Activated T-helper 17 cell treated with anti-CD3 and anti-CD28 coated beads, Interleukin-2, amount 50 U/mL, for 72 hours (primary cell): ENCODE data around the gene PAK4. TPM values are rescaled to one million over a fixed set of nuclear protein-coding genes. Genes with fewer than 3 reads are reported as not detected.

ENCODE experiments used
- ATAC-seq: fragments of 150-1000 bp; cut with Tn5 transposase; replicated peaks from 2 replicates; pipeline ENCODE4 v1.10.0; 2021; ENCODE audit warnings: mild to moderate bottlenecking, moderate library complexity
- H3K27ac Mint-ChIP-seq: one replicate; pipeline ENCODE4 v1.8.0; 2022; ENCODE audit warnings: mixed read lengths
- H3K27me3 Mint-ChIP-seq: one replicate; pipeline ENCODE4 v1.8.0; 2022; ENCODE audit warnings: mixed read lengths
- H3K36me3 Mint-ChIP-seq: one replicate; pipeline ENCODE4 v1.8.0; 2022; ENCODE audit warnings: low read depth, mild to moderate bottlenecking, mixed read lengths
- H3K4me1 Mint-ChIP-seq: one replicate; pipeline ENCODE4 v1.8.0; 2022; ENCODE audit warnings: mixed read lengths
- H3K4me3 Mint-ChIP-seq: one replicate; pipeline ENCODE4 v1.8.0; 2022; ENCODE audit warnings: mild to moderate bottlenecking, mixed read lengths
- H3K9me3 Mint-ChIP-seq: one replicate; pipeline ENCODE4 v1.8.0; 2022; ENCODE audit warnings: mixed read lengths
- total RNA-seq, 2 donors: library from RNA; stranded (reverse); gene quantifications; one replicate each; pipeline ENCODE4 v1.2.3, GENCODE V29; 2022

Gene PAK4
- total RNA-seq, 2 donors from 2014 or later = 17.8 to 18.4 TPM

DNA sequence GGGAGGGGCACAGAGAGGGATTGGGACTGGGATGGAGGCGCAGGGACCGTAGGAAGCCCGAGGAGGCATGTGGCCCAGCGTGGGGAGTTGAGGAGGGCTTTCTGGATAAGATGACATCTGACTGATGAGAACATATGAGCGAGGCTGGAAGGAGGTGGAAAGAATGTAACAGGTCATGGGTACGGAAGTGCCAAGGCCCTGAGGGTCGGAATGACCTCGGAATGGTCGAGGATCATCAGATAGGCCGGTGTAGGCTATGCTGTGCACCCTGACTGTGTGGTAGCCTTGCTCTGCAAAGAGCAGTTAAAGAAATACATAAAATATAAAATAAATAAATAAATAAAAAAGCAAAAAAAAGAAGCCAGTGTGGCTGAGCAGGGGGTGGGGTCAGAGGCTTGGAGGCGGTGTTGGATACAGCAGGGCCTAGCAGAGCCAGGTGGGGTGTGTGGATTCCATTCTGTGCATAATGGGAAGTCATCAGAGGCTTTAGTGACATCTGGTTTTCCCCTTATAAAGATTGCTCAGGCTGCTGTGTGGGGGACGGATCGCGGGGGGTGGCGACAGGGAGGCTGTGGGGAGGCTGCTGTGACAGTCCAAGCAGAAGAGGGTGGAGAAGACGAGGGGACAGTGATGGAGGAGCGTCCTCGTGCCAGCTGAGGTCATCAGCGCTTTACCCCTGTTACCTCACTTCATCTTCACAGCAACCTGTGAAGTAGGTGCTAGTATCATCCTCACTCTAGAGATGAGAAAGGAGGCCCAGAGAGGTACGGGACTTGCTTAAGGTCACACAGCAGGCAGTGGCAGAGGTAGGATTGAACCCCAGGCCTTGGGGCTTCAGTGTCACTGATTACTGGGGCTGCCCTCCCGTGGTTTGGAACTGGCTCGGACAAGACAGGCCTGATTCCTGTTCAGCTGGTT, 5.0 kb downstream of the PAK4 start:
- no peaks in the 10 kb centered on the region for H3K27me3 Mint-ChIP-seq
- H3K4me1 Mint-ChIP-seq = peaks cover 20% of the 10 kb centered on the region
- no peak overlapping the region for H3K4me3 Mint-ChIP-seq
- peak overlapping the region; percentile 76 for H3K27ac Mint-ChIP-seq
- ATAC-seq = no peak
- peaks cover 6% of the 10 kb centered on the region for H3K36me3 Mint-ChIP-seq
- no peaks in the 10 kb centered on the region for H3K9me3 Mint-ChIP-seq

DNA sequence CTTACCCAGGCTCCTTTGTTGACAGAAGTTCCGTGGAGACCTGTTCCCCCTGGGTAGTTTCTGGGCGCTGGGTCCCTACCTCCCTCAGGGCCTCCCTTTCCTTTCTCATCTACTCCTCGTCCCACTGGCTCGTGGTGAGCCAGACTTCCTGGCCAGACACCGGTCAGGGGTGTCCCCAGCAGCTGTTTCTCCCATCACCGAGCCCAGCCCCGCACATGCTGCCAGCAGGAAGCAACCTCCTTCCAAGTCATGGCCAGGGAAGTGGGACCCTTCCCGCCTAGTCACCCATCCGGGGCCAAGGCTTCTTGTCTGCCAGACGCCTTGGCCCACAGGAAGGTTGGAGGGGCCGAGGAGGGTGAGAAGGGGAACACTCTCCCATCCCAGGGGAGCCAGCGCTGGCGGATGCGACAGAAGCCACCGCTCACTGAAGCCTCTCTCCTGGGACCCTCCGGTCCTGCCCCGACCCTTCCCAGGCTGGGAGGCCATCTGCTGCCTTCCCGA, 5.7 kb downstream of the PAK4 start:
- no peak for ATAC-seq
- Mint-ChIP-seq H3K4me1 (peaks cover 19% of the 10 kb centered on the region), H3K27ac (peak overlapping the region; percentile 76), H3K27me3 (no peaks in the 10 kb centered on the region), H3K4me3 (no peak overlapping the region), H3K36me3 (no peaks in the 10 kb centered on the region), H3K9me3 (no peaks in the 10 kb centered on the region)

DNA sequence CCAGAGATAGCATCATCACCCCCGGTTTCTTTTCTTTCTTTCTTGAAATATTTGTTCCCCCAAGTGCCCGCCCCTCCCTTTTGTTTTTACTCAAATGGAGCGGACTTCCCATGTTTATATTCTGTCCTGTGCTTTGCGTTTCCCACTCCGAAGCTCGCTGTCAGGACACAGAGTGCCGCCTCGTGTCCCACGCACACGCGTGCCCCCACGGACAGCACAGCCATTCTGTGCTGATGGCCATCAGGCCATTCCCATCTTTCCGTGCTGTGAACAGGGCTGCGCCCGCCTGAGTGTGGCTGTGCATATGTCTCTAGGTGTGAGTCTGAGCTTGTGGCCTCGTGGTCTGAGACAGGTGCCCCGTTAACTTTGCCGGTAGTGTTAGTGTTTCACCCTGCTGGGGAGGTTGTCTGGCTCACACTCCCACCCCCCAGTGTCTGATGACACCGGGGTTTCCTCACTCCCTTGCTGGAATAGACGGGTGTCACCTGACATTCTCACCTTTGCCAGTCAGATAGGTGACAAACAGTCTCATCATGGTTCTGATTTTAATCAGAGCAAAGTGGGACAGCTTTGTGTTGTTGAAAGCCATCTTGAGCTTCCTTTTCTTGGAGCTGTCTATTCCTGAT, 6.9 kb downstream of the PAK4 start:
- ATAC-seq = peak; percentile 81
- Mint-ChIP-seq H3K27me3 (no peaks in the 10 kb centered on the region), H3K4me1 (peaks cover 21% of the 10 kb centered on the region), H3K27ac (peak overlapping the region; percentile 76), H3K4me3 (peak overlapping the region; percentile 47), H3K36me3 (no peaks in the 10 kb centered on the region), H3K9me3 (no peaks in the 10 kb centered on the region)

DNA sequence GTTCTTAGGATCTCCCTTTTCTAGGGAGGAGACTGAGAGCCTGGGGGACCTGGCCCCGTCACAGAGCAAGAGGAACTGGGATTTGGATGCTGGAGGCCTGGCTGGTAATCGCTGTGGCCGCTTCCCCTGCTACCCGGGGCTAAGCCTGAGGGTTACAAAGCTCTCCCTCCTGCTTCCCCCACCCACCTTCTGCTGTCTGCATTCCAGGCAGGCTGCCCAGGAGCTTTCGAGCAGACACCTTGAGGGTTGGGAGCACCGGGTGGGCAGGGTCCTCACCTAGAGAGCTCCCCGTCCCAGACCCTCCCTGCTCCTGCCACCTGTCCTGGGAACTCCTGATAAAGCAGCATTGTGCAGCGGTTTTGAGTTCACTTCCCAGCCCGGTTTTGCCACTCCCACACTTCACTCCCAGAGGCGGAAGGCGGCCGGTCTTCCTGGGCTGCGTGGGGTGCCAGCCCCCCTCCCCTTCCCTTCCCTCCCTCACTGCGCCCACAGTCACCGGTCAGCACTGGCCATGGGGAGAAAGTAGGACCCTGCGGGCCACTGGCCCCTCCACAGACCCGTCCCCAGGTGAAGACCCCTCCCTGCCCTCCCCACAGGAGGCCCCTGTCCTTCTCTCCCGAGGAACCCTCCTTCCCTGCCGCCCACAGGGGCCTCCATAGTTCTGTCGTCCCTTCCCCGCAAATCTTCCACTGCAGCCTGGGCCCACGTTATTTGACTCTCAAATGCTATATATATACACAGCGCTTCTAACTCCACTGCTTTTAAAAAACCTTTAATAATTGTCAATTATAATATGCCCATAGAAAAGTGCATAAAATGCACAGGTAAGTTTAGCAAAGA, 8.1 kb downstream of the PAK4 start:
- Mint-ChIP-seq H3K27ac (no peak overlapping the region), H3K9me3 (no peaks in the 10 kb centered on the region), H3K36me3 (no peaks in the 10 kb centered on the region), H3K4me3 (no peak overlapping the region), H3K27me3 (no peaks in the 10 kb centered on the region), H3K4me1 (peaks cover 21% of the 10 kb centered on the region)
- ATAC-seq = no peak

DNA sequence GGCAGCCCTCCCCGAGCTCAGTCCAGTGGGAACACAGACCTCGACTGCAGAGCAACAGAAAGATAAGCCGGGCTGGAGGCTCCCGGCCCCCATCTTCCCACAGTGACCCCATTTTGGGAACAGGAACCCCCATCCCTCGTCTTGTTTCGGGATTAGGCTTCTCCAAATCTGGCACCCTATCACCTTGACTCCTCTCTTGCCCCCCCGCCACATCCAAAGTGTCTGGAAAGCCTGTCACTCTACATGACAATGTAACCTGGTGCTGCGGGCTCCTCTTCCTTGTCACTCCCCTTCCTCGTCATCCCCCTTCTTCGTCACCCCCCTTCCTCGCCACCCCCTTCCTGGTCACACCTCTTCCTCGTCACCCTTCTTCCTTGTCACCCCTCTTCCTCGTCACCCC, 10.1 kb downstream of the PAK4 start:
- Mint-ChIP-seq H3K4me3 (no peak overlapping the region), H3K27me3 (no peaks in the 10 kb centered on the region), H3K9me3 (no peaks in the 10 kb centered on the region), H3K27ac (peak overlapping the region; percentile 83), H3K4me1 (peaks cover 18% of the 10 kb centered on the region), H3K36me3 (no peaks in the 10 kb centered on the region)
- no peak for ATAC-seq

DNA sequence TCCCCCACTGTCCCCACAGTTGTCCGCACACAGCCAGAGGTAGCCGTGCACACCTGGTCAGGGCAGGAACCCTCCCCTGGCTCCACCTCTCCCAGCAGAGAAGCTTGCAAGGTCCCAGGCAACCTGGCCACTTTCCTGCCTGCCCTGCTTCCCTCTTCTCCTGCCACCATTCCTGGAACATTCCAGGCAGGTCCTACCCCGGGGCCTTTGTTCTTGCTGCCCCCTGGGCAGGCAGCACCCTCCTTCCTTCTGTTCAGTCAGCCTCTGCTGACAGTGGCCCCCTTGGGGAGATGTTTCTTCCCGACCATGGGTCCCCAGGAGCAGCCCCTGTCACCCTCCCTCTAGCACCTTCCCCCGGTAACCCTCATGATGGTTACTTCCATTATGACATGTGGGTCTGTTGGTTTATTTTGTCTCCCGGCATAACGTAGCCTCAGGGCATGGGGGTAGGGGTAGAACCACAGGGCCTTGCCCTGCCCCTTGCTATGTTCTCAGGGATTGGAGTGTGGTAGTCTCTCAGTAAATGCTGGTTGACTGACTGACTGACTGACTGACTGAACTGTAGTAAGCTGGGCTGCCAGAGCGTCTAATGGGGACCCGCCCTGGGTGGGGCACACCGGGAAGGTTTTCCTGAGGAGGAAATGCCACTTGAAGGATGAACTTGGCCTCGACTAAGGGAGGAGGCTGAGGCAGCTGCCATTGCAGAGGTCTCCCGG, 10.8 kb downstream of the PAK4 start:
- Mint-ChIP-seq H3K27me3 (no peaks in the 10 kb centered on the region), H3K4me1 (peaks cover 22% of the 10 kb centered on the region), H3K27ac (peak overlapping the region; percentile 83), H3K4me3 (no peak overlapping the region), H3K36me3 (no peaks in the 10 kb centered on the region), H3K9me3 (no peaks in the 10 kb centered on the region)
- ATAC-seq = no peak

DNA sequence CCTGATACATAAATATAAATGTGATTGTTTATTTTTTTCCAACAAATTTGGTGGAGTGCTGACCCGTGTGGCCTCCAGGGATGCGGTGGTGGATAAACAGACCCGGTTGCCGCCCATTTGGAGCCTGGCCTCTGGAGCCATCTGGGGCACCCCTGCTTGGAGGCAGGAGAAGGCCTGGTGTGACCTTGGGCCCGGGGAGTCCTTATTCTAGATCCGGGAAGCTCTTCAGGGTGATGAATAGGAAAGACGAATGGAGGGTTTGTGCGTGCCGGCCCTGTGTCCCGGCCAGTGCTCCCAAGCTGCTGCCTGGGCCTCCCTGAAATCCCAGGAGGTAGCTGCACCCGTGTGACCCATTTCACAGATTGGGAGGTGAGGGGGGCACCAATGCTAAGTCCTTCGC, 11.5 kb downstream of the PAK4 start:
- no peaks in the 10 kb centered on the region for H3K36me3 Mint-ChIP-seq

DNA sequence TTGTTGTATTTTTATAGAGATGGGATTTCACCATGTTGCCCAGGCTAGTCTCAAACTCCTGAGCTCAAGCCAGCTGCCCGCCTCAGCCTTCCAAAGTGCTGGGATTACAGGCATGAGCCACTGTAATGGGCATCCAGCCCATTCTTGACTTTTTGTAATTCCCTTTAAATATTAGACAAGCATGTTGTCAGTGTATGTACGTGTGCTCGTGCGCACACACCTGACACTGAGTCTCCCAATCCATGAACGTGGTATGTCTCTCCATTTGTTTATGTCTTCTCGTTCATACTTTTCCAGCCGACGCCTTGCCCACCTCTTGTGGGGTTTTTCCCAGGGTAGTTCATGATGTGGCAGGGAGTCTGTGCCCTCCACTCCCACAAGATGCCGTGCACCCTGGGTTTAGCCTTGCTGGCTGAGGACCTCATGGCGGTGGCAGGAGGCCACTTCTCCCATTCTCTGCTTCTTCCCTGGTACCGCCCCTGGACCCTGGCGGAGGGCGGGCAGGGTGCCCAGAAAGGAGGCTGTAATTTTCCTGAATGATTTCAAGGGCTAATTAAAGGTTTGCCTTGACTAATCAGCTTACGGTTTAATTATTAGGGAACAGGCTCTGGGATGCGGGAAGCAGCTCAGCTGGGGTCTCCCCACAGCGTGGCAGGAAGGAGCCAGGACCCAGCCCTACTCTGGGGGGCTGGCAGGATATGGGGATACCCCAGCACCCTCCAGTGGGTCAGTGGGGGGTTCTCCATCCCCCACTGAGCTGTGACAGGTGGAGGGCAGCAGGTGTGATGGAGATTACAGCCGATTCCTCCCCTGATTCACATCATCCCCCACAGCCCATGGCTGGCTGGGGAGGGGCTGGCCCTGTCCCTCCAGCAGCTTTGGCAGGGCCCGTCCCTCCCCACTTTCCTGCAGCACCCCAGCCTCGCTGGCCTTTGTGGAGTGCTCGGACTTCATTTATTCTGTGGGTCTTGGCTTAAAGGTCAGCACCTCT, 12.9 kb downstream of the PAK4 start:
- Mint-ChIP-seq H3K4me1 (peaks cover 9% of the 10 kb centered on the region), H3K27ac (no peak overlapping the region), H3K36me3 (no peaks in the 10 kb centered on the region), H3K9me3 (no peaks in the 10 kb centered on the region), H3K4me3 (no peak overlapping the region), H3K27me3 (no peaks in the 10 kb centered on the region)
- no peak for ATAC-seq

More for the DNA sequence above, 11.5 kb downstream of the PAK4 start:
- Mint-ChIP-seq H3K27ac (no peak overlapping the region), H3K27me3 (no peaks in the 10 kb centered on the region), H3K9me3 (no peaks in the 10 kb centered on the region), H3K4me3 (no peak overlapping the region), H3K4me1 (peaks cover 19% of the 10 kb centered on the region)
- no peak for ATAC-seq

DNA sequence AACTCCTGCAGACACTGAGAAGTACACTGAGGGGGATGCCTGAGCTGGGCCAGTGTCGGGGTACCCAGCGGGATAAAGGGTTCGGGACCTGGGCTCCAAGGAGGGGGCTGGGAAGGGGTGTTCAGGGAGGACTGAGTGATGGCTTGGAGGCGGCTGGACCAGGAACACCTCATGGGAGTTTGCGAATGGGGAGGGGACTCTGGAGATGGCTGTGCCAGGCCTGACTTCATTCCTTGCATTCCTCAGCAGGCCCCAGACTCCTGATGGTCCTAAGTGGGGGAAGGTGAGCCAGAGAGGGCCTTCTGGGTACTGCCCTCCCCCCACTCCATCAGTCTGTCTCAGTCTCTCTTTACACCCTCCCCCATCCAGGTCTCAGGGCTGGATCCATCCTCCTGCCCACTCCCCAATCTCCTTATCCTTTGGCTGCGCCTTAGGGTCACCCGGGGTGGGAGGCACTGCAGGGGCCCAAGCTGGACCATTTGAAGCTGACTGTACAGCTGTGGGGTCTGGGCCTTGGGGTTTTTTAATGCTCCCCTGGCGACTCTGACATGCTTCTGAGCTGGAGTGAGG, 13.8 kb downstream of the PAK4 start:
- Mint-ChIP-seq H3K4me1 (peaks cover 9% of the 10 kb centered on the region), H3K36me3 (no peaks in the 10 kb centered on the region), H3K4me3 (no peak overlapping the region), H3K27ac (no peak overlapping the region), H3K9me3 (no peaks in the 10 kb centered on the region), H3K27me3 (no peaks in the 10 kb centered on the region)
- ATAC-seq = no peak

DNA sequence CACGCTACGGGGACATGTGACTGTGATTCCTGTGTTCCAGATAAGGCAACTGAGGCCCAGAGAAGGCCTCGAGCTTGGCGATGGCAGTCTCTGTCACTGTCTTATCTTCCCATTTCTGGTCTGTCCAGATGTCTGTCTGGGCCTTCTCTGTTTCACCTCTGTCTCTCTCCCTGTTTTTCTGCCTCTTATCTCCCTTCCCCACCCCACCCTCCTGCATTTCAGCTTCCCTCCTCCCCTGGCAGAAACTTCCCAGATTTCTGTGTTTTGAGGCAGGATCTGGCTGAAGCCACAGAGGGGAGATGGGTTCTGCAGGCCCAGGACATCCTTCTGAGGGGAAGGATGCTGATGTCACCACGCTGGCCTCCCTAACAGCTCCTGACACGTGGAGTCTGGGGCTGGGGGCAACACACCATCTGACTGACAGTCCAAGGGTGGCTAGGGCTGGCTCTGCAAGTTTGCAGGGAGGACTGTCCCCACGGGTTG, 14.4 kb downstream of the PAK4 start:
- no peaks in the 10 kb centered on the region for H3K9me3 Mint-ChIP-seq
- H3K27ac Mint-ChIP-seq = no peak overlapping the region
- peaks cover 9% of the 10 kb centered on the region for H3K4me1 Mint-ChIP-seq
- H3K4me3 Mint-ChIP-seq = no peak overlapping the region
- no peak for ATAC-seq
- no peaks in the 10 kb centered on the region for H3K36me3 Mint-ChIP-seq
- no peaks in the 10 kb centered on the region for H3K27me3 Mint-ChIP-seq

DNA sequence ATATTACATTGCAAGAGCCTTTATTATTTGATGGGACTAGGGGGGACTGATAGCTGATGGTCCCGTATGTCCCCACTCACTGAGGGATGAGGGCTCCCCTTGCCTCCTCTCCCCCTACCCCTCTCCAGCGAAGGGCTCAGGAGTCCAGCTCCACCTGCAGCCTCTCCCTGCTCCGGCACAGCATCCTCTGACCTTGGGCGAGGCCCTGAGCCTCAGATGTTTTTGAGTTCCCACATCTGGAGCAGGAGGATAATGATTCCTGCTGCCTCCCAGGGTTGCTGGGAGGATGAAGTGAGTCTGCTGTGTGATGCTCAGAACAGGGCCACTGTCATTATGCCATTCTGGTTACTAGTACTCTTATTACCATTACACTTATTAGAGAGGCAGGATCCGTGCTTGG, 15.0 kb downstream of the PAK4 start:
- Mint-ChIP-seq H3K4me1 (peaks cover 9% of the 10 kb centered on the region), H3K36me3 (no peaks in the 10 kb centered on the region), H3K9me3 (no peaks in the 10 kb centered on the region), H3K27me3 (no peaks in the 10 kb centered on the region), H3K27ac (peak overlapping the region; percentile 17), H3K4me3 (no peak overlapping the region)
- ATAC-seq = no peak

DNA sequence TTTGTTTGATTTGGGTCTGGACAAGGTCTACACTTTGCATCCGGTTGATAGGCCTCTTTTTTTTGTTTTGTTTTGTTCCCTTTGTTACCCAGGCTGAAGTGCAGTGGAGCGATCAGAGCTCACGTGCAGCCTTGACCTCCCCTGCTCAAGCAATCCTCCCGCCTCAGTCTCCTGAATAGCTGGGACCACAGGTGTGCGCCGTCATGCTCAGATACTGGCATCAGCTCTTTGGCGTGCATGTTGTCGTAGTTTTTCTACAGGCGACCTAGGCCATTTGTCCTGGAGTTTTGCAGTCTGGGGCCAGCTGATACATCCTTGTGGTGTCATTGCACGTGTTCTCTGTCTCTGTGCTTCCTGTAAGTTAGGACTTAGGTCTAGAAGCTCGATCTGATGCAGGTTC, 16.3 kb downstream of the PAK4 start:
- ATAC-seq = no peak
- no peaks in the 10 kb centered on the region for H3K27me3 Mint-ChIP-seq
- no peaks in the 10 kb centered on the region for H3K9me3 Mint-ChIP-seq
- no peak overlapping the region for H3K4me3 Mint-ChIP-seq
- no peak overlapping the region for H3K27ac Mint-ChIP-seq
- peaks cover 10% of the 10 kb centered on the region for H3K4me1 Mint-ChIP-seq
- H3K36me3 Mint-ChIP-seq = no peaks in the 10 kb centered on the region

DNA sequence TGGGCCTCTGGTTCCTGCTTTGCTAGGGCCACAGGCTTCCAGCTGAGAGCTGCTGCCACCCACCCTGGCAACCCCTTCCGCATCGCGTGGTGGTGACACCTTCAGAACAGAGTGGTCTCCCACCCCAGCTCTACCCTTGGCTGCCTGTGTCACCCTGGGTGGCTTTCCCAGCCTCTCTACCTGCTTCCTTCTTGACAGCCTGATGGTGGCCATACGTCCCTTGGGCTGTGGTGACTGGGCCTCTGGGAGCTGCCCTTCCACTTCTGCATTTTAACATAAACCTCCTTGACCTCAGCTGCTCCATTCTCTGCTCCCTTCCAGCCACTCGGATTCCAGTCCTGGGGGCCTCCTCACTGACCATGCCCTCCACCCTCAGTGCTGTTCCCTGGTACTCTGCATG, 17.0 kb downstream of the PAK4 start:
- H3K27ac Mint-ChIP-seq = no peak overlapping the region
- H3K9me3 Mint-ChIP-seq = no peaks in the 10 kb centered on the region
- ATAC-seq = no peak
- no peaks in the 10 kb centered on the region for H3K36me3 Mint-ChIP-seq
- H3K4me3 Mint-ChIP-seq = no peak overlapping the region
- H3K27me3 Mint-ChIP-seq = no peaks in the 10 kb centered on the region
- H3K4me1 Mint-ChIP-seq = peaks cover 10% of the 10 kb centered on the region
